Measurements from ENCODE around the gene TC2N. TPM values are rescaled to one million over a fixed set of nuclear protein-coding genes. Genes with fewer than 3 reads are reported as not detected.

The TC2N gene
- total RNA-seq, 1 experiment from 2014 or later, result 16.4 TPM

DNA sequence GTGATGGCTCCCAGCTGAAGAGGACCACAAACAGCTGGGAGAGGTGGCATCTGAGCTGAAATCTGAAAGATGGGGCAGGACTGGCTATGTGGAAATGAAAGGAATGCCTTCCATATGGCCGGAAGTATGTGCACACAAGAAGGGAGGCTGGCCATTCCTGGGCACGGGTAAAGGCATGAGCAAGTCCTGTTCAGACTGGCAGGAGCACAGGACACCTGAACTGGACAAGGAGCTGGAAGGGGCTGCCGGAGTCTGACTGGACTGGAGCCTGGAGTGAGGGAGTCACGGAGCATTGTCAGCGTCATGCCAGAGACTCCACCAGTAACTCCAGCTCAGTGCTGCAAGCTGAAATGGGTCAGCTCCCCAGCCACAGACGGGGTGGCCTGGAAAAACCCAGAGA, 11.9 kb upstream of the TC2N start:
- no peak overlapping the region for H2BK120ac ChIP-seq (ENCODE audit: low read depth, low read length, poor library complexity, severe bottlenecking)
- H2AFZ ChIP-seq (ENCODE audit: low read length), result no peak overlapping the region
- H3K4me2 ChIP-seq (ENCODE audit: insufficient read depth, insufficient read length, low read length), result no peak overlapping the region
- Mint-ChIP-seq H3K27me3 (ENCODE audit: low read depth) (no peaks in the 10 kb centered on the region; the same call in 1 of the 2 replicates), H3K36me3 (ENCODE audit: insufficient read depth in 1 of 3, low read depth in 3 of 3) (no peaks in the 10 kb centered on the region), H3K4me3 (no peak overlapping the region), H3K9me3 (no peaks in the 10 kb centered on the region), H3K4me1 (no peaks in the 10 kb centered on the region; a peak in 1 of 4 replicates), H3K27ac (no peak overlapping the region; a peak in 1 of 7 replicates)
- no peaks in the 10 kb centered on the region for H3K23me2 ChIP-seq (ENCODE audit: insufficient read length, low read depth, low read length, poor library complexity, severe bottlenecking)
- WGBS (ENCODE audit: extremely low coverage, insufficient read length, low lambda C conversion rate), result no CpG with 5 or more reads among the region's 6 CpGs
- no peak overlapping the region for H3K27ac ChIP-seq (ENCODE audit: insufficient read length, low read depth, low read length)
- H3K18ac ChIP-seq (ENCODE audit: insufficient read length, low read depth, low read length), result no peak overlapping the region
- H4K91ac ChIP-seq (ENCODE audit: insufficient read length, low read depth, low read length), result no peak overlapping the region
- H3K23ac ChIP-seq (ENCODE audit: insufficient read length, low read depth, low read length), result no peak overlapping the region
- no peak overlapping the region for H2BK20ac ChIP-seq (ENCODE audit: low read depth, low read length, poor library complexity, severe bottlenecking)
- no peaks in the 10 kb centered on the region for H3K9me3 ChIP-seq (ENCODE audit: control insufficient read depth, low read depth, low read length)
- H3T11ph ChIP-seq (ENCODE audit: low read length), result no peak overlapping the region
- H4K8ac ChIP-seq (replicated peaks; ENCODE audit: insufficient read length, low read depth, low read length), result no peak overlapping the region
- no peaks in the 10 kb centered on the region for H3K27me3 ChIP-seq (ENCODE audit: insufficient read depth, low read length)
- H2BK12ac ChIP-seq (ENCODE audit: insufficient read length, low read depth, low read length), result no peak overlapping the region
- H3K56ac ChIP-seq (ENCODE audit: insufficient read length, low read depth, low read length), result no peak overlapping the region
- H4K5ac ChIP-seq (ENCODE audit: insufficient read length, low read depth, low read length), result no peak overlapping the region
- no peaks in the 10 kb centered on the region for H4K20me1 ChIP-seq (ENCODE audit: control insufficient read depth, insufficient read depth, insufficient read length)
- no peak overlapping the region for H2BK5ac ChIP-seq (ENCODE audit: insufficient read length, low read length)
- no peaks in the 10 kb centered on the region for H3K4me1 ChIP-seq (ENCODE audit: insufficient read depth, low read length)
- DNase-seq, result no peak
- no peak overlapping the region for H3K14ac ChIP-seq (ENCODE audit: insufficient read depth, low read length)
- H2AK5ac ChIP-seq (ENCODE audit: insufficient read length, low read length), result no peak overlapping the region
- H3K9ac ChIP-seq (ENCODE audit: extremely low read depth, insufficient read length, low read length), result no peak overlapping the region
- TF ChIP-seq, protein P1, sequence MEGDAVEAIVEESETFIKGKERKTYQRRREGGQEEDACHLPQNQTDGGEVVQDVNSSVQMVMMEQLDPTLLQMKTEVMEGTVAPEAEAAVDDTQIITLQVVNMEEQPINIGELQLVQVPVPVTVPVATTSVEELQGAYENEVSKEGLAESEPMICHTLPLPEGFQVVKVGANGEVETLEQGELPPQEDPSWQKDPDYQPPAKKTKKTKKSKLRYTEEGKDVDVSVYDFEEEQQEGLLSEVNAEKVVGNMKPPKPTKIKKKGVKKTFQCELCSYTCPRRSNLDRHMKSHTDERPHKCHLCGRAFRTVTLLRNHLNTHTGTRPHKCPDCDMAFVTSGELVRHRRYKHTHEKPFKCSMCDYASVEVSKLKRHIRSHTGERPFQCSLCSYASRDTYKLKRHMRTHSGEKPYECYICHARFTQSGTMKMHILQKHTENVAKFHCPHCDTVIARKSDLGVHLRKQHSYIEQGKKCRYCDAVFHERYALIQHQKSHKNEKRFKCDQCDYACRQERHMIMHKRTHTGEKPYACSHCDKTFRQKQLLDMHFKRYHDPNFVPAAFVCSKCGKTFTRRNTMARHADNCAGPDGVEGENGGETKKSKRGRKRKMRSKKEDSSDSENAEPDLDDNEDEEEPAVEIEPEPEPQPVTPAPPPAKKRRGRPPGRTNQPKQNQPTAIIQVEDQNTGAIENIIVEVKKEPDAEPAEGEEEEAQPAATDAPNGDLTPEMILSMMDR (conservative IDR thresholded peaks at IDR 0.05), result no peak
- H2BK15ac ChIP-seq (ENCODE audit: low read depth, low read length), result no peak overlapping the region
- H3K79me2 ChIP-seq (ENCODE audit: insufficient read depth, low read length), result no peaks in the 10 kb centered on the region
- no peaks in the 10 kb centered on the region for H3K79me1 ChIP-seq (ENCODE audit: insufficient read depth, low read depth, low read length, poor library complexity, severe bottlenecking)
- no peak overlapping the region for H3K4ac ChIP-seq (ENCODE audit: low read depth, low read length)
